ENCODE measurements around the gene ARHGAP32. TPM values are rescaled to one million over a fixed set of nuclear protein-coding genes. Genes with fewer than 3 reads are reported as not detected.
A peak's percentile ranks its signal among the peaks of the same experiment; 100 is the strongest.

Gene ARHGAP32
- total and polyA plus RNA-seq, 2 experiments from 2014 or later = 4.0 to 13.0 TPM

DNA sequence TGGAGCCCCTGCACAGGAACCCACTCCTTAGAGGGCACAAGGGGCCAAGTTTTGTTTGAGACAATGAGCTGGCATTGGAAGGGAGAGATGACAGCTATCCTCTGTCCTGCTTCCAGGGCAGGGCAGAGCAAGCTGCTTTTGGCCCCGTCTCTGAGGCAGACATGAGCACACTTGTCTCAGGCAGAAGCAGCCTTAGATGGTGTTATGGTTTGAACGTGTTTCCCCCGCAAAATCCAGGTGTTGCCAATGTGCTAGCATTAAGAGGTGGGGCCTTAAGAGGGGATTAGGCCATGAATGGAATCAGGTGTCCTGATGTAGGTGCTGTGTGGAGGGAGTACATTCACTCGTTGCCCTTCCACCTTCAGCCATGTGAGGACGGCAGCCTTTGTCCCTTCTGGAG lies 252.0 kb downstream of the ARHGAP32 start:
- Histone ChIP-seq H3K36me3 (no peaks in the 10 kb centered on the region), H3K27ac (no peak overlapping the region), H3K9me3 (ENCODE audit: low read depth) (no peaks in the 10 kb centered on the region), H3K27me3 (no peaks in the 10 kb centered on the region), H3K4me1 (ENCODE audit: low read depth) (peaks cover 16% of the 10 kb centered on the region), H3K4me3 (no peak overlapping the region)
- no peak for DNase-seq (ENCODE audit: low read depth in 1 of 2, low spot score in 1 of 2)
- TF ChIP-seq, protein P1, sequence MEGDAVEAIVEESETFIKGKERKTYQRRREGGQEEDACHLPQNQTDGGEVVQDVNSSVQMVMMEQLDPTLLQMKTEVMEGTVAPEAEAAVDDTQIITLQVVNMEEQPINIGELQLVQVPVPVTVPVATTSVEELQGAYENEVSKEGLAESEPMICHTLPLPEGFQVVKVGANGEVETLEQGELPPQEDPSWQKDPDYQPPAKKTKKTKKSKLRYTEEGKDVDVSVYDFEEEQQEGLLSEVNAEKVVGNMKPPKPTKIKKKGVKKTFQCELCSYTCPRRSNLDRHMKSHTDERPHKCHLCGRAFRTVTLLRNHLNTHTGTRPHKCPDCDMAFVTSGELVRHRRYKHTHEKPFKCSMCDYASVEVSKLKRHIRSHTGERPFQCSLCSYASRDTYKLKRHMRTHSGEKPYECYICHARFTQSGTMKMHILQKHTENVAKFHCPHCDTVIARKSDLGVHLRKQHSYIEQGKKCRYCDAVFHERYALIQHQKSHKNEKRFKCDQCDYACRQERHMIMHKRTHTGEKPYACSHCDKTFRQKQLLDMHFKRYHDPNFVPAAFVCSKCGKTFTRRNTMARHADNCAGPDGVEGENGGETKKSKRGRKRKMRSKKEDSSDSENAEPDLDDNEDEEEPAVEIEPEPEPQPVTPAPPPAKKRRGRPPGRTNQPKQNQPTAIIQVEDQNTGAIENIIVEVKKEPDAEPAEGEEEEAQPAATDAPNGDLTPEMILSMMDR (IDR thresholded peaks at IDR 0.05; ENCODE audit: low read depth, low read length) = no peak

DNA sequence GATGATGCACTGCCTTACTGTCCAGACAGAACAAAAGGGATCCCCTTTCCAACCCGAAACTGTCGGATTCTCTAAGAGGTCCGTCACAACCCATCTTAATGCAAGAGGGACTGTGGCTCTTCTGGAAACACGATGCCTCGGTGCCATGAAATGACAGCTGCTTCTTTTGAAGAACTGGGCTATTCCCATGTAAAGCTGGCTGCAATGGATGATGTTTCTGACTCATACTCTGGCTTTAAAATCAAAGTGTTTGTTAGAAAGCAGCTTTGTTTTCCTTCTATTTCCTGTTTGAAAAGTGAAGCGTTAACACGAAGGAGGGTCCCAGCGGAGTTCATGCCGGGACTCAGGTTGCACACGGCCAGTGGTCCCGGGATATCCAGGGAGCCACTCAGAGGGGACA lies 252.5 kb downstream of the ARHGAP32 start:
- DNase-seq (ENCODE audit: low read depth in 1 of 2, low spot score in 1 of 2) = no peak
- H3K9me3 ChIP-seq (ENCODE audit: low read depth) = no peaks in the 10 kb centered on the region
- H3K27me3 ChIP-seq = no peaks in the 10 kb centered on the region
- H3K4me1 ChIP-seq (ENCODE audit: low read depth) = peaks cover 18% of the 10 kb centered on the region
- H3K36me3 ChIP-seq = no peaks in the 10 kb centered on the region
- TF ChIP-seq, protein P1 (IDR thresholded peaks at IDR 0.05; ENCODE audit: low read depth, low read length) = no peak
- H3K27ac ChIP-seq = no peak overlapping the region
- no peak overlapping the region for H3K4me3 ChIP-seq

DNA sequence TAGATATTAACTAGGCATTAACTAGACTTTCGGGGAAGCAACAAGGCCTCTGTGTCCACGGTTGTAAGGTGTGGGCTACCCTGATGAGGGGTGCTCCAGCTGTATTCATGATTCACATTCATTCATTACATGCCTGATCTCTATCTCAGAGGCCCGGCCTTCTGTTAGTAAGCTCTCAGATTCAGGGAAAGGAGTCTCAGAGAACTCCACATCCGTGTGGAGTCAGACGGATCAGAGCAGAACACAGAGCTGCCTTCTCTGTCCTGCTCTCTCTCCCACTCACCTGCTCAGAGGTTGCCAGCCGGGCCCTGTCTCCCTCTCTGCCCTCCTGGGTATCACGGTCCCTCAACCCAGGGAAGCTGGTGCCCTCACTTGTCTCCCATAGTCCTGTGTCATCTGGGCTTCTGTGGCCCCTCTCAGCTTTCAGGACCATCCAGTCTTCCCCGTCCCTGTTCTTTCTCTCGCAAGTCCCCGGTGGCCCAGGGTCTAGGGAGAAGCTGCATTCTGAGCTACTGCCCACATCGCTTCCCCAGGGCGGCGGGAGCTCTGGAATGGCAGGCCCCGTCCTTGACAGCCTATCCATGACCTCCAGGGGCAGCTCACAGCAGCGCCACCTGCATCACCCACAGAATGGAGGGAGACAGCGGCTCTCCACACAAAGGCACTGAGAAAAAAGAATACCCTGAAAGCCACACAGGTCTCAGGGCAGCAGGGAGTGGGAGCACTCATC lies 253.8 kb downstream of the ARHGAP32 start:
- Histone ChIP-seq H3K27ac (no peak overlapping the region), H3K9me3 (ENCODE audit: low read depth) (no peaks in the 10 kb centered on the region)
- TF ChIP-seq, protein P1 (IDR thresholded peaks at IDR 0.05; ENCODE audit: low read depth, low read length) = no peak

GRCh38 chr11:128937480-128937879 lies 254.6 kb downstream of the ARHGAP32 start:
- Histone ChIP-seq H3K4me3 (no peak overlapping the region), H3K27ac (peak overlapping the region; percentile 59), H3K9me3 (ENCODE audit: low read depth) (no peaks in the 10 kb centered on the region), H3K36me3 (no peaks in the 10 kb centered on the region), H3K4me1 (ENCODE audit: low read depth) (peaks cover 38% of the 10 kb centered on the region), H3K27me3 (no peaks in the 10 kb centered on the region)
- no peak for DNase-seq (ENCODE audit: low read depth in 1 of 2, low spot score in 1 of 2)
- TF ChIP-seq, protein P1 (IDR thresholded peaks at IDR 0.05; ENCODE audit: low read depth, low read length) = no peak

More for the DNA sequence above, 253.8 kb downstream of the ARHGAP32 start:
- no peaks in the 10 kb centered on the region for H3K36me3 ChIP-seq
- no peak for DNase-seq (ENCODE audit: low read depth in 1 of 2, low spot score in 1 of 2)
- H3K4me3 ChIP-seq = no peak overlapping the region
- no peaks in the 10 kb centered on the region for H3K27me3 ChIP-seq
- H3K4me1 ChIP-seq (ENCODE audit: low read depth) = peaks cover 31% of the 10 kb centered on the region

DNA sequence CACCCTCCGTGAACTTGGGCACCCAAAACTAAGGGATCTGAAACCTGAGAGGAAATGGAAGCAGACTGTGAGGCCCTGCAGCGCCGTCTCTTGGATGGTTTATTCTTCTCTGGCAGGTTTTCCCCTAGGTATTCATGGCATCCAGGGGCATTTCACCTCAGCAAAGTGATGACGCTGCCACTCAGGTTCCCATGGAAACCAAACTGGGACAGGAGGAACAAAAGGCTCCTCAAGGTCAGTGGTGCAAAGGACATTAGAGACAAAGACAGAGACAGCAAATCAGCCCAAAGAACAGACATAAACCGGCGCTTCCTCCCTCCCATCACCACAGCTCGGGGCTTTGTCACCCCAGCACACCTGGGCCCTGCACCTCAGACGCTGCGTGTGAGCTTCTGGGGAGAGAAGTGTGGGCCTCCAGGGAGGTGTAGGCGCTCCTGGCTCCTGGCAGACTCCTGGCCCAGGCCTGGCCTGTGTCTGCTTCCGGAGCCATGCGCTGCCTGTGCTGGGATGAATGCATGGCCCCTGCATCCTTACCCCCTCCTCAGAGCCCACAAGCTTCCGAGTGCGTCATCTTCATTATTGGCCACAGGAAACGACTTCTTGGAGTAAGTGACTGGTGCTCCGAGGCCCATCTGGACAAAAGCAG lies 255.4 kb downstream of the ARHGAP32 start:
- TF ChIP-seq, protein P1 (IDR thresholded peaks at IDR 0.05; ENCODE audit: low read depth, low read length) = no peak
- Histone ChIP-seq H3K27ac (peak overlapping the region; percentile 59), H3K9me3 (ENCODE audit: low read depth) (no peaks in the 10 kb centered on the region), H3K36me3 (no peaks in the 10 kb centered on the region), H3K27me3 (no peaks in the 10 kb centered on the region), H3K4me3 (no peak overlapping the region), H3K4me1 (ENCODE audit: low read depth) (peaks cover 45% of the 10 kb centered on the region)
- DNase-seq (ENCODE audit: low read depth in 1 of 2, low spot score in 1 of 2) = peak in 1 of 2 donors; percentile 74

All from cardiac muscle cell (in vitro differentiated cells and primary cell).